Bronchial epithelial cell (primary cell): ENCODE data around the gene UFC1. TPM values are rescaled to one million over a fixed set of nuclear protein-coding genes. Genes with fewer than 3 reads are reported as not detected.
"Not testable (repeated sequence)": the region's sequence is repeated elsewhere in the genome, so short reads cannot be mapped to it uniquely, and the experiment has no call there.

Experiments
- DNase-seq: peaks from one replicate; pipeline ENCODE4 v3.0.0-alpha.2; 2010; ENCODE audit warnings: low read depth
- FAIRE-seq: peaks from 2 replicates; lab custom pipeline; 2011; peaks lifted over from hg19 to GRCh38; lab: Jason Lieb, UNC
- H3K27me3 ChIP-seq: 2 replicates; pipeline ENCODE4 v1.5.1; 2011; ENCODE audit warnings: low read length; ENCODE audit not compliant: control insufficient read depth, insufficient read depth
- H3K36me3 ChIP-seq: 2 replicates; pipeline ENCODE4 v1.5.1; 2011; ENCODE audit warnings: low read length; ENCODE audit not compliant: control insufficient read depth, insufficient read depth
- H3K4me3 ChIP-seq: 2 replicates; pipeline ENCODE4 v1.5.1; 2011; ENCODE audit warnings: mild to moderate bottlenecking, low read depth, low read length, control low read depth
- CTCF ChIP-seq: IDR thresholded peaks from 2 replicates; pipeline ENCODE4 v1.5.1; 2011; ENCODE audit warnings: mild to moderate bottlenecking, moderate library complexity, low read length, control low read depth, inconsistent platforms; ENCODE audit not compliant: insufficient read depth, severe bottlenecking
- total RNA-seq: library from RNA; depleted of rRNA; stranded (reverse); fragments of >200 nt; gene quantifications from 2 replicates; pipeline ENCODE4 v1.2.1, GENCODE V29; 2014

Gene UFC1
- total RNA-seq, 1 donor from 2014 or later: 94.3 TPM

DNA sequence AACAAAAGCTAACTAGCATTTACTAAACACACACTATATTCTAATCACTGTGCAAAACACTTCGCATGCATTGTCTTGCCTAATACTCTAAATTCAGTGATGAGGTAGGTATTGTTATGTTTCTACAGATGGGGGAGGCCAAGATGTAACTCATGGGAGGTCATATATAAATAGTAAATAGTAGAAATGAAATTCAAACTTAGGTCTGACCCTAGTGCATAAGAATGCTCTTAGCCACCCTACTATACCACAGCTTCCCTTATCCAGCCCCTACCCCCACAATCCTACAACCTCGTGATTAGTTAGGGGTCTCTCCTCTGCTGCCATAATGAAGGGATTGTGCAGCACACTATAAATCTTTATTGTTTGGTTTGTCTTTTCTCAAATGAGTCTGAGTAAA, 39.2 kb upstream of the UFC1 start:
- TF ChIP-seq CTCF: no peak
- FAIRE-seq: no peak
- Histone ChIP-seq H3K4me3 (no peak overlapping the region), H3K27me3 (no peaks in the 10 kb centered on the region), H3K36me3 (peaks cover 3% of the 10 kb centered on the region)
- no peak for DNase-seq

DNA sequence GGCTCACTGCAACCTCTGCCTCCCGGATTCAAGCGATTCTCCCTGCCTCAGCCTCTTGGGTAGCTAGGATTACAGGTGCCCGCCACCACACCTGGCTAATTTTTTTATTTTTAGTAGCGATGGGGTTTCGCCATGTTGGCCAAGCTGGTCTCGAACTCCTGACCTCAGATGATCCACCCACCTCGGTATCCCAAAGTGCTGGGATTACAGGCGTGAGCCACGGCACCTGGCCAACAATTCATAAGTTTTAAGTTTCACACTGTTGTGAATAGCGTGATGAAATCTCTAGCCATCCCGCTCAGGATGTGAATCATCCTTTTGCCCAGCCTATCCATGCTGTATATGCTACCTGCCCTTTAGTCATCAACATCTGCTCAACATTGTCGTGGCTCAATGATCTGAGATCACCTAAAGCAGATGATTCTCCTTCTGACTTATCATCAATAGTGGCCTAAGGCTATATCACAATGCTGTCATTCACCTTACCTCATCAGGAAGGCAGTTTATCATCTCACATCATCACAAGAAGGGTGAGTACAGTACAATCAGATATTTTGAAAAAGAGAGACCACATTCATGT, 38.6 kb upstream of the UFC1 start:
- Histone ChIP-seq H3K4me3 (no peak overlapping the region), H3K36me3 (peaks cover 1% of the 10 kb centered on the region), H3K27me3 (no peaks in the 10 kb centered on the region)
- peak; percentile 100 for DNase-seq
- no peak for TF ChIP-seq CTCF
- peak; percentile 95 for FAIRE-seq

DNA sequence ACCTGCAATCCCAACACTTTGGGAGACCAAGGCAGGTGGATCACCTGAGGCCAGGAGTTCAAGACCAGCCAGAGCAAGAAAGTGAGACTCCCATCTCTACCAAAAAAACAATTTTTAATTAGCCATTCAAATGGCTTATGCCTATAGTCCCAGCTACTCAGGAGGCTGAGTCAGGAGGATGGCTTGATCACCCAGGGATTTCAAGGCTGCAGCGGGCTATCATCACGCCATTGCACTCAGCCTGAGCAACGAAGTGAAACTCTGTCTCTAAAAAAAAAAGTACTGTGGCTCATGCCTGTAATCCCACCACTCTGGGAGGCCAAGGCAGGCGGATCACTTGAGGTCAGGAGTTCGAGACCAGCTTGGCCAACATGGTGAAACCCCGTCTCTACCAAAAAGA, 37.8 kb upstream of the UFC1 start:
- not testable (repeated sequence) for DNase-seq, FAIRE-seq, H3K36me3 ChIP-seq, H3K4me3 ChIP-seq, H3K27me3 ChIP-seq

DNA sequence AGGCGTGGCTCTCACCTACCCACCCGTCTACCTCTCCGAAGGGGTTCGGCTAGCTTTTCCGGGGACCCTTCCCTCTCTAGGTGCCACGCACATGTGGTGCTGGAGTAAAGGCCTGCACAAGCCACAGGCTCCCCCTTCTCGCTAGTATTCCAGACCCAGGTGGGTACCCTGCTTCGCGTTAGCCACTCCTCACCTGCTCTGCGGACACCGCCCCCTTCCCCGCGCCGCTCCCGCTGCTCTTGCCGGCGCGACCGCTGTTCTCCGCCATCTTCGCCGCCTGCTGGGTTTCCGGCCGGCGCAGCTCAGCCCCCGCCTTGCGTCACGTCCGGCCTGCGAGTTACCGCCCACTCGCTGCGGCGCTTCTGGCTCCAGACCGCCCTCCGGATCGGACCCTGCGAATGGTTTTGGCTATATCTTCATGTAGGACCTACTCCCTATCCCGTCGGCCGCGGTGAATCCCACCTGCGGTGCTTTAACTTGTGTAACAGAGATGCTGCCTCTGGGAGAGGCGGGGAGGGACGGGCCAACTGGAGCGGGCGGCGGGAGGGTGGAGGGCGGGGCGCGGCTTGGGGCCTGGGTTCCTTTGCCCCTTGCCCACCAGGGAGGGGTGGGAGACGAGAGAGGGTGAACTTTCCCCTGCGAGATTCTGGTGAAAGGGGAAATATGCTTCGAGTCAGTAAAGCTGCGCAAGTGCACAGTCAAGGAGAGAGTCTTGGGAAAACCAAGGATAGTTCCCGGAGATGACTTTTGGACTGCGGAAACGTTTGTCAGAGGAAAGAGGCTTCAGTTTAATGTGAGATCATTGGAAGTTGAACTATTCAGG, 35.8 kb upstream of the UFC1 start, which contains the start of the genes NIT1 and PFDN2:
Gene NIT1 (plus strand): TSS at position 347 of the 823 bp plus-strand sequence. CDS start 72 bp downstream, at position 419.
Gene PFDN2 (minus strand): TSS at position 279 of the 823 bp plus-strand sequence. CDS start 11 bp downstream, at position 268.
- no peak for TF ChIP-seq CTCF
- Histone ChIP-seq H3K27me3 (no peaks in the 10 kb centered on the region), H3K4me3 (peak within 1 kb of the TSS; percentile 97), H3K36me3 (peaks cover 17% of the 10 kb centered on the region)
- FAIRE-seq (no peak), DNase-seq (peak; percentile 76)

DNA sequence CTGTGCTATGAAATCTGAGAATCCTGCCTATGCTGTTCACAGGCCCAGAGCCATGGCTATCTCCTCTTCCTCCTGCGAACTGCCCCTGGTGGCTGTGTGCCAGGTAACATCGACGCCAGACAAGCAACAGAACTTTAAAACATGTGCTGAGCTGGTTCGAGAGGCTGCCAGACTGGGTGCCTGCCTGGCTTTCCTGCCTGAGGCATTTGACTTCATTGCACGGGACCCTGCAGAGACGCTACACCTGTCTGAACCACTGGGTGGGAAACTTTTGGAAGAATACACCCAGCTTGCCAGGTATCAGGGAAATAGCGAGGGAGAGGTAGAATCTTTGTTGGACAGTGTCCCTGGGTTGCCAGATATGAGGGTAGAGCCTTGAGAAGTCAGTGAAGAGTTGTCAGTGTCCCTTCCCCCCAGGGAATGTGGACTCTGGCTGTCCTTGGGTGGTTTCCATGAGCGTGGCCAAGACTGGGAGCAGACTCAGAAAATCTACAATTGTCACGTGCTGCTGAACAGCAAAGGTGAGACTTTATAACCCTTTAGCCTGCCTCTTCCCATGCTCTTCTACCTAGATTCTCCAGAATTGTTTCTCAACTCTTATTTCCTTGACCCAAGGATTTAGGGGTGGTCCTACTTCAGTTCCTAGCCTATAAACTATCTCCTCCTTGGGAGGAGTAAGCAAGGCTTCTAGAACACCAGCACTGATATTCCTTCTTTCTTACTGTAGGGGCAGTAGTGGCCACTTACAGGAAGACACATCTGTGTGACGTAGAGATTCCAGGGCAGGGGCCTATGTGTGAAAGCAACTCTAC, 34.5 kb upstream of the UFC1 start:
- peak; percentile 50 for TF ChIP-seq CTCF
- peaks cover 24% of the 10 kb centered on the region for H3K36me3 ChIP-seq
- FAIRE-seq (no peak), DNase-seq (peak; percentile 94)
- peak overlapping the region; percentile 97 for H3K4me3 ChIP-seq
- no peaks in the 10 kb centered on the region for H3K27me3 ChIP-seq
